ENCODE data around the gene ETV6. TPM values are rescaled to one million over a fixed set of nuclear protein-coding genes. Genes with fewer than 3 reads are reported as not detected.

Gene ETV6
- polyA plus RNA-seq, 3 donors, result 6.8 to 45.1 (median 11.7) TPM

GRCh38 chr12:11811008-11811407 lies 161.5 kb downstream of the ETV6 start:
- H3K27ac ChIP-seq (ENCODE audit: low read depth in 1 of 2, low read length in 2 of 2), result peak overlapping the region in 1 of 2 donors; percentile 99
- peak overlapping the region; percentile 92 to 98 (median 95) for H3K27ac Mint-ChIP-seq
- TF ChIP-seq CTCF (IDR thresholded peaks at IDR 0.05), result no peak

GRCh38 chr12:11812241-11812585 lies 162.7 kb downstream of the ETV6 start:
- Histone ChIP-seq H3K9me3 (replicated peaks in 1 of 2; ENCODE audit: control insufficient read depth in 1 of 2, insufficient read depth in 1 of 2, low read length in 2 of 2) (no peaks in the 10 kb centered on the region), H2AFZ (ENCODE audit: insufficient read depth, low read depth, low read length, poor library complexity, severe bottlenecking) (peak overlapping the region; percentile 22), H3K4me3 (replicated peaks in 1 of 3; ENCODE audit: low read depth in 2 of 3, low read length in 3 of 3) (peak overlapping the region in 1 of 3 experiments; percentile 62), H3K9ac (ENCODE audit: insufficient read depth, low read length, poor library complexity, severe bottlenecking) (peak overlapping the region; percentile 73), H4K20me1 (ENCODE audit: insufficient read depth, low read length) (no peaks in the 10 kb centered on the region), H3K4me2 (replicated peaks; ENCODE audit: extremely low read depth, low read length, poor library complexity, severe bottlenecking) (peak overlapping the region; percentile 72), H3K27me3 (ENCODE audit: control insufficient read depth in 2 of 2, insufficient read depth in 2 of 2, low read length in 2 of 2) (no peaks in the 10 kb centered on the region), H3K36me3 (replicated peaks in 1 of 2; ENCODE audit: control insufficient read depth in 1 of 2, insufficient read depth in 2 of 2, low read length in 2 of 2) (peaks cover 0 to 10% of the 10 kb centered on the region in 2 donors), H3K27ac (ENCODE audit: low read depth in 1 of 2, low read length in 2 of 2) (peak overlapping the region; percentile 86 to 99), H3K79me2 (ENCODE audit: insufficient read depth, low read length) (peaks cover 90% of the 10 kb centered on the region), H3K4me1 (ENCODE audit: control insufficient read depth in 1 of 2, insufficient read depth in 2 of 2, low read length in 2 of 2) (peaks cover 63 to 71% of the 10 kb centered on the region in 2 donors)
- no peak for DNase-seq
- peaks cover 25 to 26% of the 10 kb centered on the region in 2 donors for H3K36me3 Mint-ChIP-seq
- intact Hi-C loops (cut with micrococcal nuclease), result loop anchor here in 1 of 2 donors (5.0 to 10.0 kb wide), 3 partner anchors 65 to 223 kb away; no protein-coding TSS in a partner anchor
- peaks cover 0 to 2% (median 0%) of the 10 kb centered on the region in 3 donors for H3K27me3 Mint-ChIP-seq (ENCODE audit: low read depth in 3 of 3)
- peaks cover 73% of the 10 kb centered on the region for H3K4me1 Mint-ChIP-seq
- peak overlapping the region; percentile 65 to 81 for H3K4me3 Mint-ChIP-seq
- peak overlapping the region; percentile 83 to 95 (median 92) for H3K27ac Mint-ChIP-seq
- WGBS (ENCODE audit: insufficient coverage), result 100% methylated on average over 1 of the region's 2 CpGs
- H3K9me3 Mint-ChIP-seq, result no peaks in the 10 kb centered on the region
- TF ChIP-seq CTCF (IDR thresholded peaks at IDR 0.05), result no peak

More at GRCh38 chr12:11811008-11811407, 161.5 kb downstream of the ETV6 start:
- Histone ChIP-seq H3K9me3 (replicated peaks in 1 of 2; ENCODE audit: control insufficient read depth in 1 of 2, insufficient read depth in 1 of 2, low read length in 2 of 2) (no peaks in the 10 kb centered on the region), H3K4me1 (ENCODE audit: control insufficient read depth in 1 of 2, insufficient read depth in 2 of 2, low read length in 2 of 2) (peaks cover 63 to 71% of the 10 kb centered on the region in 2 donors), H3K79me2 (ENCODE audit: insufficient read depth, low read length) (peaks cover 90% of the 10 kb centered on the region), H2AFZ (ENCODE audit: insufficient read depth, low read depth, low read length, poor library complexity, severe bottlenecking) (no peak overlapping the region), H3K9ac (ENCODE audit: insufficient read depth, low read length, poor library complexity, severe bottlenecking) (no peak overlapping the region), H4K20me1 (ENCODE audit: insufficient read depth, low read length) (no peaks in the 10 kb centered on the region), H3K36me3 (replicated peaks in 1 of 2; ENCODE audit: control insufficient read depth in 1 of 2, insufficient read depth in 2 of 2, low read length in 2 of 2) (peaks cover 0 to 7% of the 10 kb centered on the region in 2 donors), H3K4me3 (replicated peaks in 1 of 3; ENCODE audit: low read depth in 2 of 3, low read length in 3 of 3) (no peak overlapping the region), H3K27me3 (ENCODE audit: control insufficient read depth in 2 of 2, insufficient read depth in 2 of 2, low read length in 2 of 2) (no peaks in the 10 kb centered on the region), H3K4me2 (replicated peaks; ENCODE audit: extremely low read depth, low read length, poor library complexity, severe bottlenecking) (no peak overlapping the region)
- Mint-ChIP-seq H3K4me1 (peaks cover 77% of the 10 kb centered on the region), H3K27me3 (ENCODE audit: low read depth in 3 of 3) (peaks cover 0 to 2% (median 0%) of the 10 kb centered on the region in 3 donors), H3K9me3 (no peaks in the 10 kb centered on the region), H3K4me3 (no peak overlapping the region), H3K36me3 (peaks cover 22 to 26% of the 10 kb centered on the region in 2 donors)
- intact Hi-C loops (cut with micrococcal nuclease), result loop anchor here in 1 of 2 donors (5.0 to 10.0 kb wide), 3 partner anchors 64 to 224 kb away; no protein-coding TSS in a partner anchor
- no peak for DNase-seq
- WGBS (ENCODE audit: insufficient coverage), result no CpG with 5 or more reads among the region's 3 CpGs

Data from CD14-positive monocyte (primary cell).